Right atrium auricular region (tissue), 2 donors: ENCODE results near the gene ALOX12B. TPM values are rescaled to one million over a fixed set of nuclear protein-coding genes. Genes with fewer than 3 reads are reported as not detected.

Source experiments
- DNase-seq: peaks from one replicate; pipeline ENCODE4 v3.0.0-alpha.2; 2019; ENCODE audit warnings: low spot score
- H3K27ac ChIP-seq, 2 donors: fragments of 200-600 bp; sonication (generic); 1 replicate in 1 of 2; 2 replicates in 1 of 2; pipeline ENCODE4 v1.5.1; 2016 to 2019
- H3K27me3 ChIP-seq, 2 donors: fragments of 200-600 bp; sonication (generic); one replicate each; pipeline versions ENCODE4 v1.5.1 to v1.6.0; 2017 to 2019
- H3K36me3 ChIP-seq: fragments of 200-600 bp; sonication (generic); one replicate; pipeline ENCODE4 v1.5.1; 2016
- H3K4me1 ChIP-seq, 2 donors: fragments of 200-600 bp; sonication (generic); one replicate each; pipeline versions ENCODE4 v1.5.1 to v1.6.0; 2017 to 2019
- H3K4me3 ChIP-seq, 2 donors: fragments of 200-600 bp; sonication (generic); 1 replicate in 1 of 2; 2 replicates in 1 of 2; pipeline ENCODE4 v1.5.1; 2017 to 2019; ENCODE audit warnings: mild to moderate bottlenecking in 1 of 2, moderate library complexity in 1 of 2
- H3K9me3 ChIP-seq, 2 donors: fragments of 200-600 bp; sonication (generic); one replicate each; pipeline ENCODE4 v1.5.1; 2019
- CTCF ChIP-seq, 2 donors: fragments of 200-600 bp; sonication (generic); IDR thresholded peaks; one replicate each; pipeline ENCODE4 v1.5.1; 2019; ENCODE audit warnings: antibody characterized with exemption in 2 of 2
- total RNA-seq, 2 donors: library from RNA; depleted of rRNA; stranded (reverse); fragments of >200 nt; gene quantifications; one replicate each; pipeline ENCODE4 v1.1.0, GENCODE V29; 2016

The ALOX12B gene
- total RNA-seq, 2 donors from 2014 or later = 0.43 TPM; not detected in 1

DNA sequence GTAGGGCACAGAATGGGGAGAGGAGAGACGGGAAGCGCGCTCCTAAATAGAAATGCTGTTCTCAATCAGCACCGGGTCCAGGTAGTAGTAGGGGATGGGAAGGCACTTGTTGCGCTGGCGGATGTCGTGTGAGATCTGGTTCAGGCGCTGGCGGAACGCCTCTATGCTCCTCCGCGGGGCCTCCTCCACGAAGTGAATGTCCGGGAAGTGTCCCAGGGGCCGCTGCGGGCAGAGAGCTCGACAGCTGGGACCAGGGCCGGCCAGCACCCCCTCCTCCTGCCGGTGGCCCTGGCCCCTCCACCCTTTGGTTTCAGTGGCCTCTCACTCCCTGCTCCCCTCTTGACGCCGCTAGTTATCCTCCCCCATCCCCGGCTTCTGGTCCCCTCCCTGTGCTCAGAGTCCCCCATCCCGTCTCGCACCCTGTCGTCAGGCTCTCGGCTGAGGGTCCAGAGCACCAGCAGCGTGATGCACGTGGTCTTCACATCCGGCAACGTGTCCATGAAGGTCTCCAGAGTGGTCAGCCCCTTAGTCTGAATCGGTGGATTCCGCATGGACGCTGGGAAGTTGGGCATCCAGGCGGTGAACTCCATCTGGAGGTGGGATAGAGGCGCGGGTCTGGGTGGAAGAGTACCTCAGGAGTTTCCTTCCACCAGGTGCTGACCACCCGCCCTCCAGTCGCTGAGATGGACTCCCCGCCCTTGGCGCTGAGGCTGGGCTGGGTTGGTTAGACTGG is 14.6 kb downstream of the ALOX12B start:
- peak overlapping the region in 1 of 2 donors; percentile 27 for H3K4me3 ChIP-seq
- no peaks in the 10 kb centered on the region for H3K9me3 ChIP-seq
- no peaks in the 10 kb centered on the region for H3K36me3 ChIP-seq
- H3K27me3 ChIP-seq = peaks cover 19 to 28% of the 10 kb centered on the region in 2 donors
- no peak for TF ChIP-seq CTCF (IDR thresholded peaks at IDR 0.05)
- no peak for DNase-seq
- peaks cover 0 to 18% of the 10 kb centered on the region in 2 donors for H3K4me1 ChIP-seq
- H3K27ac ChIP-seq = no peak overlapping the region

DNA sequence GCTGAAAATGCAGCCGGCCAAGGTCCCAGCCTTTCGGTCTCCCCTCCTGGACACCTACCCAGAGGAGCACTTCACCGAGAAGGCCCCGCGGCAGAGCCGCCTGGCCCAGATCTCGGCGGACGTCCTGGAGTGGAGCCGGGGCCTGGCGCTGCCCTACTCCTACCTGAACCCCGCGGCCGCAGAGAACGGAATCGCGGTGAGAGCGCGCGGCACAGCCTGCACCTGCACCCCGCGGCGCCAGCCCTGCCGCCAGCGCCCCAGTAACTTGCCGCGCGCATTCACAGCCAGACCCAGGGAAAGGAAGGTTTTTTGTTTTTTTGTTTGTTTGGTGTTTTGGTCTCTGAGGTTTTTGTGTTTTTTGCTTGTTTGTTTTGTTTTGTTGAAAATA is 15.2 kb downstream of the ALOX12B start:
- Histone ChIP-seq H3K9me3 (no peaks in the 10 kb centered on the region), H3K4me1 (peaks cover 0 to 18% of the 10 kb centered on the region in 2 donors), H3K27me3 (peaks cover 19 to 28% of the 10 kb centered on the region in 2 donors), H3K4me3 (no peak overlapping the region), H3K27ac (no peak overlapping the region), H3K36me3 (no peaks in the 10 kb centered on the region)
- DNase-seq = no peak
- no peak for TF ChIP-seq CTCF (IDR thresholded peaks at IDR 0.05)

DNA sequence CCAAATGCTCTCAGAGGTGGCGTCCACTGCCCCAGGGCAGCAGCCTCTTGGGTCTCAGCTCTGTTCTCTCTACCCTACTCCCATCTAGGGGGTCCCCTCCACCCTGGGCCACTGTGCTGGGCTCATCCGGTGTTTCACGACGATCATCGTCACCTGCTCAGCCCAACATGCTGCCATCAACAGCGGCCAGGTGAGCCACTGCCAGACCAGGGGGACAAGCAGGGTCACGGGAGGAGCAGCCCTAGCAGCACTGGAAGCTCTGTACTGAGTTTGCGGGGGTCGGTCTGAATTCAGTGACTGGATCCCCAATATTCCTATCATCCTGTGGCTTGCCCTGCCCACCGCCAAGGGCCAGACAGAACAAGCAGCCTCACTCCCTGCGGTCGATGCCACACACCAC is 16.0 kb downstream of the ALOX12B start:
- Histone ChIP-seq H3K27ac (no peak overlapping the region), H3K4me3 (no peak overlapping the region), H3K9me3 (no peaks in the 10 kb centered on the region), H3K36me3 (no peaks in the 10 kb centered on the region), H3K27me3 (peaks cover 19 to 28% of the 10 kb centered on the region in 2 donors), H3K4me1 (peaks cover 0 to 18% of the 10 kb centered on the region in 2 donors)
- TF ChIP-seq CTCF (IDR thresholded peaks at IDR 0.05) = no peak
- DNase-seq = no peak

DNA sequence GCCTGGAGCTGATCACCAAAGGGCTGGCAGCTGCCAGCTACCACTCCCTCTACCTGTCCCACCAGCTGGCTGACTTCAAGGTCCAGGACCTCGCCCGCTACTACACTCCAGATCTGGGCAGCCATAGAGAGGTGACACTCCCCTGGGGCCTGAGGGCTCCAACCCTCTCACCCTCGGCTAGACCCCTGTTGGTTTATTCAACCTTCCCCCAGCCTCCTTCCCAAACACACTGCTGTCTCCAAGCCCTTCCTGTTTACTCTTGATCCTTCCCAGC is 18.0 kb downstream of the ALOX12B start:
- peaks cover 9 to 18% of the 10 kb centered on the region in 2 donors for H3K27me3 ChIP-seq
- no peak overlapping the region for H3K27ac ChIP-seq

DNA sequence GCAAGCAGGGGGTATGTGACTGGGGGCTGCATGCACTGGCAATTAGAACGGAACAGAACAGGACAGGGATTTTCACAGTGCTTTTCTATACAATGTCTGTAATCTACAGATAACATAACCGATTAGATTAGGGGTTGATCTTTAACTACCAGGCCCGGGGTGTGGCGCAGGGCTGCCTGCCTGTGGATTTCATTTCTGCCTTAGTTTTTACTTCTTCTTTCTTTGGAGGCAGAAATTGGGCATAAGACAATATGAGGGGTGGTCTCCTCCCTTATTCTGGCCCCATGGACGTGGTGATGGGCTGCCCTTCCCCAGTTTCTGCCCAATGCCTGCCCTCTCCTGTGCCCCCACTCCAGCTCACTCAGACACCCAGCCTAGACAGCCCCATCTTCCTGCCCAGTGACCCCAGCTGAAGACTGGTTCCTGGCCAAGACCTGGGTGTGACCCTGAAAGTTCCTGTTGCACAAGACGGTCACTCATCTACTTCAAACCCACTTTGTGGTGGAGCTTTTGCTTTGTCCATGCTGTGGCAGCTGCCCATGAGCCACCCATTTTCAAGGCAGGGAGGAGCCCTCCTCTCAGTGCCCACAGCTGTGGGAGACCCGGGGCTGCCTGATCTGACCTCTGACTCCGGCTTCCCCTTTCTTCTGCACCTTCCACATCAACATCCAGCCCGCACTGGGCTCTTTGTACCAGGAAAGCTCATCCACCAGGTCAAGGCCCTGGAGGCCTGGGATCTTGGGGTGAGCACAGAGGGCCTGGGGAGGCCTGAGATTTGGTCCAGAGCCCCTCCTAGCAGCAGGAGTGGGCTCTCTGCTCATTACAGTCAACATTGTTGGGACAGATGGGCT is 18.6 kb downstream of the ALOX12B start:
- H3K36me3 ChIP-seq = no peaks in the 10 kb centered on the region
- H3K4me1 ChIP-seq = peaks cover 0 to 18% of the 10 kb centered on the region in 2 donors
- no peak for TF ChIP-seq CTCF (IDR thresholded peaks at IDR 0.05)
- no peak overlapping the region for H3K4me3 ChIP-seq
- H3K27ac ChIP-seq = no peak overlapping the region
- H3K27me3 ChIP-seq = peaks cover 4 to 16% of the 10 kb centered on the region in 2 donors
- peak; percentile 66 for DNase-seq
- no peaks in the 10 kb centered on the region for H3K9me3 ChIP-seq

More for the DNA sequence above, 18.0 kb downstream of the ALOX12B start:
- no peak for DNase-seq
- Histone ChIP-seq H3K36me3 (no peaks in the 10 kb centered on the region), H3K4me3 (no peak overlapping the region), H3K4me1 (peaks cover 0 to 18% of the 10 kb centered on the region in 2 donors), H3K9me3 (no peaks in the 10 kb centered on the region)
- TF ChIP-seq CTCF (IDR thresholded peaks at IDR 0.05) = no peak
